IPS-NIHi11 (cell line): ENCODE data around the gene LDAF1.
A peak's percentile ranks its signal among the peaks of the same experiment; 100 is the strongest.
"Not testable (repeated sequence)": the region's sequence is repeated elsewhere in the genome, so short reads cannot be mapped to it uniquely, and the experiment has no call there.

Experiments
- DNase-seq: peaks from one replicate; pipeline ENCODE4 v3.0.0; 2012; ENCODE audit warnings: mixed read lengths, low spot score

LDAF1 gene

GRCh38 chr16:21162661-21163151, 4.2 kb downstream of the LDAF1 start:
- no peak for DNase-seq

GRCh38 chr16:21163576-21163975, 5.1 kb downstream of the LDAF1 start:
- DNase-seq: no peak

- DNase-seq: no peak
Measured at GRCh38 chr16:21164521-21165168, 6.2 kb downstream of the LDAF1 start.

GRCh38 chr16:21166561-21166961, 8.1 kb downstream of the LDAF1 start:
- peak; percentile 43 for DNase-seq

- DNase-seq: no peak
Measured at GRCh38 chr16:21167360-21167759, 8.9 kb downstream of the LDAF1 start.

- DNase-seq: no peak
Measured at GRCh38 chr16:21167929-21168602, 9.6 kb downstream of the LDAF1 start.

- DNase-seq: no peak
Measured at GRCh38 chr16:21169249-21169981, 10.9 kb downstream of the LDAF1 start.

- not testable (repeated sequence) for DNase-seq
Measured at GRCh38 chr16:21170116-21170515, 11.6 kb downstream of the LDAF1 start.

GRCh38 chr16:21172650-21173049, 14.2 kb downstream of the LDAF1 start:
- DNase-seq: no peak

- no peak for DNase-seq
Measured at GRCh38 chr16:21175397-21175796, 16.9 kb downstream of the LDAF1 start.

GRCh38 chr16:21179126-21179982, 20.9 kb downstream of the LDAF1 start:
- DNase-seq: no peak

GRCh38 chr16:21179983-21180365, 21.5 kb downstream of the LDAF1 start:
- DNase-seq: no peak

GRCh38 chr16:21183995-21184394, 25.5 kb downstream of the LDAF1 start:
- no peak for DNase-seq

- no peak for DNase-seq
Measured at GRCh38 chr16:21184834-21185233, 26.4 kb downstream of the LDAF1 start.

GRCh38 chr16:21185659-21186325, 27.3 kb downstream of the LDAF1 start:
- no peak for DNase-seq

GRCh38 chr16:21186326-21186691, 27.8 kb downstream of the LDAF1 start:
- DNase-seq: no peak

- no peak for DNase-seq
Measured at GRCh38 chr16:21189311-21189710, 30.8 kb downstream of the LDAF1 start.

- DNase-seq: no peak
Measured at GRCh38 chr16:21190013-21190412, 31.5 kb downstream of the LDAF1 start.

- no peak for DNase-seq
Measured at GRCh38 chr16:21190599-21190998, 32.1 kb downstream of the LDAF1 start.

GRCh38 chr16:21192991-21193390, 34.5 kb downstream of the LDAF1 start:
- DNase-seq: no peak

GRCh38 chr16:21194771-21195301, 36.4 kb downstream of the LDAF1 start:
- DNase-seq: no peak
